Activated T-helper 2 cell treated with anti-CD3 and anti-CD28 coated beads, Interferon-gamma antibody, Interleukin-2, Interleukin-4, amounts not matched to agents 10 μg/mL and 5 μg/mL and 100 μg/mL, durations not matched to agents 14 hours and 24 hours and 36 hours (primary cell): ENCODE measurements around the gene TWIST1. TPM values are rescaled to one million over a fixed set of nuclear protein-coding genes. Genes with fewer than 3 reads are reported as not detected.

Experiments
- DNase-seq: peaks from one replicate; pipeline ENCODE4 v3.0.0; 2021; ENCODE audit warnings: low spot score
- H3K27ac Mint-ChIP-seq: one replicate; pipeline ENCODE4 v1.8.0; 2021; ENCODE audit warnings: mixed read lengths
- H3K27me3 Mint-ChIP-seq: one replicate; pipeline ENCODE4 v1.8.0; 2021; ENCODE audit warnings: low read depth, mixed read lengths
- H3K36me3 Mint-ChIP-seq: one replicate; pipeline ENCODE4 v1.8.0; 2021; ENCODE audit warnings: low read depth, mixed read lengths
- H3K4me1 Mint-ChIP-seq: one replicate; pipeline ENCODE4 v1.8.0; 2021; ENCODE audit warnings: low read depth, mixed read lengths
- H3K4me3 Mint-ChIP-seq: one replicate; pipeline ENCODE4 v1.8.0; 2021; ENCODE audit warnings: low read depth, mild to moderate bottlenecking, moderate library complexity, mixed read lengths
- H3K9me3 Mint-ChIP-seq: one replicate; pipeline ENCODE4 v1.8.0; 2021; ENCODE audit warnings: mixed read lengths
- intact Hi-C: fragments of 100-400 bp; cut with micrococcal nuclease; formaldehyde crosslinking; loops from one replicate; pipeline ENCODE4 v1.15.1; 2023
- total RNA-seq: library from RNA; stranded (reverse); gene quantifications from 2 replicates; pipeline ENCODE4 v1.2.3, GENCODE V29; 2022

Gene TWIST1
- total RNA-seq, 1 donor from 2014 or later: 1.2 TPM

DNA sequence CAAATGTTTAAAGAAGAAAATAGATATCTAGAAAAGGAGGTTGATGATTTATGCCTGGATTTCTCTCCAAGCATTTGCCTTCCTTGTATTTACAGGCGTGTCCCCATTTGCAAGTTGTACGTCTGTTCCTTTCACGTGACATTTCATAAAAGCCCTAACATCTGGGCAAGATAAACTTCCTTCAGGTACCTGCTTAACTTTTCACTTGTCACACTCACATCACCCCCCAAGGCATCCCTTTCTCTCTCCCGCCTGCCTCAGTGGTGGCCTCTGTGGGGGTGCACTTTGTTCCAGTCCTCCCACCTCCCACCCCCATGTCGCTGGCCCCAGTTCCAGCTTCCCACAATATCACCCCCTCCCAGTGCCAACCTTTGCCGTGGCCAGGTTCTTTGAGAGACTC, 6.7 kb downstream of the TWIST1 start:
- Mint-ChIP-seq H3K27ac (no peak overlapping the region), H3K4me3 (no peak overlapping the region), H3K4me1 (no peaks in the 10 kb centered on the region), H3K9me3 (no peaks in the 10 kb centered on the region), H3K36me3 (no peaks in the 10 kb centered on the region), H3K27me3 (peaks cover 89% of the 10 kb centered on the region)
- no peak for DNase-seq
- intact Hi-C loops: loop anchor here (1.0 to 10.0 kb wide), 4 partner anchors 8 to 1677 kb away; partner anchors contain the start of genes FERD3L, SP8 and TMEM196

DNA sequence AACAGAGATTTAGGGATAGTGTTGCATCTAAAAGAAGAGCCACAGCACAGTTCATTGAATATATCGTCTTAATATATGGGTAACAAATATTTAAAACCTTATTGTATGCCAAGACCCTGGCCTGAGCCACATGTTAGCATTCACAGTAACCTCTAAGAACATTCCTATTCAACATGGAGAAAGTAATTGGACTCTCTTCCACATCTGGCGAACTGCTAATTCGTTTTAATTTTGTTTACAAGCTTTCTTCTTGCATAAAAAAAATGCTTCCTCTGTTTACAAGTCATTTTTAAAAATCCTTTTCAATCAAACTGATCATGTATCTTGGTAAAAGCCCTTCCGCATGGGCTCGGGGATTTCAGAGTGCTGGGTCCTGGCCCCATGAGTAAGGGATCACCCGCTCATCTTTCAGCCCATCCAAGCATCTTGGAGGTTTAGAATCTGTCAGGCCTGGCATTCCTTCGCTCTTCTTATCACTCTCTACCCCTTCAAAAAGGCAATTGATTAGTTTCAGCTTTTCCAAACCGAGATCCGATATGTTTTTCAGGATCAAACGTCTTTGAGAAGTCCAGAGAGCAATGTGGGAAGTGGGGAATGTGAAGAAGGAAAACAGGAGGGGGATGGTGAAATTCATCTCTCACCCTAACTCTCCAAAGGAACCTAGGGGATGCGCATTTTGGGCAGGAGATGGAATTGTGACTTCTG, 7.3 kb downstream of the TWIST1 start:
- no peak for DNase-seq
- no peaks in the 10 kb centered on the region for H3K9me3 Mint-ChIP-seq
- H3K36me3 Mint-ChIP-seq: no peaks in the 10 kb centered on the region
- intact Hi-C loops: loop anchor here (1.0 to 10.0 kb wide), 4 partner anchors 8 to 1677 kb away; partner anchors contain the start of genes FERD3L, SP8 and TMEM196
- no peaks in the 10 kb centered on the region for H3K4me1 Mint-ChIP-seq
- H3K27ac Mint-ChIP-seq: no peak overlapping the region
- no peak overlapping the region for H3K4me3 Mint-ChIP-seq
- H3K27me3 Mint-ChIP-seq: peaks cover 95% of the 10 kb centered on the region

- Mint-ChIP-seq H3K27ac (no peak overlapping the region), H3K9me3 (no peaks in the 10 kb centered on the region), H3K4me1 (no peaks in the 10 kb centered on the region), H3K4me3 (no peak overlapping the region), H3K27me3 (peaks cover 95% of the 10 kb centered on the region), H3K36me3 (no peaks in the 10 kb centered on the region)
- intact Hi-C loops: no loop called here
- DNase-seq: no peak
Measured at GRCh38 chr7:19109000-19109946, 8.2 kb downstream of the TWIST1 start.

DNA sequence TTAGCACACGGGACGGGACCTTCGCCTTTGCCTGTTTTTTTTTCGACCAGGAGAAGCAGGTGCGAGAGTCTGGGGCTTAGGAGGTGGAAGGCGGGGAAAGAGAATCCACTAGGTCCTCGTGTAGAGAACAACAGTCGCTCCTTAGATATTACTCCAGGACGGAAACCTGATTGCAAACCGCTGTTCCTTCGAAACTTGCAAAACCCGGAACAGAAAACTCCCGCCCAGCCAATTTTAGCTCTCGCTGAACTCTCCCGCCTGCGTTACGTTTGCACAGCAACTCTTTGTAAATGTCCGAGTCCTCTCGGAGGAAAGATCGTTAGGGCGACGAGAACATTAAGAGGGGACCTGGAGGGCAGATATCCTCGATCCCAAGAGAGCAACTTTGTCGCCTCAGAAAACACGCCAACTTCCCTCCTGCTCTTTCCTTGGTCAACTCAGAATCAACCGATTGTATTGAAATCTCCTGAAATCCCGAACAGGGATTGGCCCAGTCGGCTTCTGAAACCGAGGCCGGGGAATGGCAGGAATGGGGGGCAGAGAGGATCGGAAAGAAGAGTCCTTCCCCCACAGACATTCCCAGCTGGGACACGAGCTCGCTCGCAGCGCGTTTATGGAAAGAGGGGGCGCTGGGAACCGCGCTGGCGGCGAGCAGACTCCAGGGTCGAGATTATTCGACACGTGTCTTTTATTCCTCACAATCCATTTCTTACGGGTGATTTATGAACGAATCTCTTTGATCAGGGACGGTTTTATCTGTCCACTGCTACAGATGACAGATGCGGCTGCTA, 9.9 kb downstream of the TWIST1 start:
- no peak for DNase-seq
- Mint-ChIP-seq H3K36me3 (no peaks in the 10 kb centered on the region), H3K4me3 (no peak overlapping the region), H3K4me1 (no peaks in the 10 kb centered on the region), H3K27ac (no peak overlapping the region), H3K9me3 (no peaks in the 10 kb centered on the region), H3K27me3 (peaks cover 80% of the 10 kb centered on the region)
- intact Hi-C loops: no loop called here

DNA sequence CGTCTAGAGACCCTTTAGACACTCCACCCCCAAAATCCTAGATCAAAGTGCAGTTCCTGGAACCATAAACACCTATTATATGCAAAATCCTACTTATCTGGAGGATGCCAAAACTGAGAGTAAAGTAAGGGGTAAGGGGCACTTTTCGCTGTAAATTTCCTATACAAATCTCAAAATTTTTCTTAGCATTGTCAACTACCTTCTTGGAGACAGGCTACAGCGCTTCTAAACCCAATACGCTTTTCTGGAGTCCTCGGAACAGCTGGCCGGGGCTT, 10.4 kb downstream of the TWIST1 start:
- Mint-ChIP-seq H3K27me3 (peaks cover 76% of the 10 kb centered on the region), H3K4me3 (no peak overlapping the region), H3K4me1 (no peaks in the 10 kb centered on the region), H3K27ac (no peak overlapping the region), H3K36me3 (no peaks in the 10 kb centered on the region), H3K9me3 (no peaks in the 10 kb centered on the region)
- intact Hi-C loops: no loop called here
- no peak for DNase-seq

DNA sequence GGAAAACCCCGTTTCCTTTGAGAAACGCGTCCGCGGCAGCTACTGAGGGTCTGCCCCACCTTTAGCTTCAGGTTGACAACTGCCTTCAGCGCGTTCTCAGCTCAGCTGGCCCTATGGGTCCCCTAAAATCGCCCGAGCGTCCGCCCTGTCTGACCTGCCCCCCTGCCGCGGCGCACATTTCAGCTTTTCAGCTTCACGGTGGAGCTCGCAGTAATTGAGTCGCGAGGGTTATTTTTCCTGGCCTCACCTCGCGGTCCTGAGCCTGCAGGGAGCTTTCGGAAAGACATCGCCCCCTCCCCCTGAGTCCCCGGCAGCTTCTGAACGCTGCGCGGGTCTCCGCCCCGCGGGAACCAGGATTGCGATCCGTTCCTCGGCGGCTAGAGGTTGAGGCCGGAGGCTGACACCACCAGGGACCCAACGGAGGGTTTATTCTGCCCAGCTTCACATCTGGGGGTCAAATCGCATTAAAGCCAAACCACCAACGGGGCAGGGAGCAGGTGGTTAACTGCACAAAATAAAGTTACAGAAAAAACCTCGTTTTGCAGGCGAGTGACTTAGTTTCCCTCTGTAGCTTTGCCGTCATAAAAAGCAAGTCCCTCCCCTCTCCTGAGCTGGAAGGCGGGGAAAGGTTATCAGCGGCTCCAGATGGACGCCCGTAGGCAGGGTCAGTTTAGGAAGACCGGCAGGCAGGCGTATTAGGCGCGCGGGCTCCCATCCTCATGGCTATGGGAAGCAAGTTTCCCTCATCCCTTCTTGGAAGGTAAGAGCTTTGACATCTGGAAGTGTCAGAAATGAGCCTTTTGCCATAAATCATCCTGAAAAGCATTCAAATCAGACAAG, 11.0 kb downstream of the TWIST1 start:
- no peak overlapping the region for H3K27ac Mint-ChIP-seq
- no peak overlapping the region for H3K4me3 Mint-ChIP-seq
- intact Hi-C loops: no loop called here
- H3K36me3 Mint-ChIP-seq: no peaks in the 10 kb centered on the region
- DNase-seq: no peak
- H3K9me3 Mint-ChIP-seq: no peaks in the 10 kb centered on the region
- no peaks in the 10 kb centered on the region for H3K4me1 Mint-ChIP-seq
- H3K27me3 Mint-ChIP-seq: peaks cover 71% of the 10 kb centered on the region

- no peaks in the 10 kb centered on the region for H3K4me1 Mint-ChIP-seq
- no peaks in the 10 kb centered on the region for H3K9me3 Mint-ChIP-seq
- no peak overlapping the region for H3K27ac Mint-ChIP-seq
- intact Hi-C loops: no loop called here
- DNase-seq: no peak
- H3K4me3 Mint-ChIP-seq: no peak overlapping the region
- H3K27me3 Mint-ChIP-seq: peaks cover 62% of the 10 kb centered on the region
- no peaks in the 10 kb centered on the region for H3K36me3 Mint-ChIP-seq
Measured at GRCh38 chr7:19105546-19105945, 11.9 kb downstream of the TWIST1 start.

- Mint-ChIP-seq H3K4me3 (no peak overlapping the region), H3K27me3 (peaks cover 54% of the 10 kb centered on the region), H3K9me3 (no peaks in the 10 kb centered on the region), H3K4me1 (no peaks in the 10 kb centered on the region), H3K36me3 (no peaks in the 10 kb centered on the region), H3K27ac (no peak overlapping the region)
- intact Hi-C loops: no loop called here
- DNase-seq: no peak
Measured at GRCh38 chr7:19104811-19105210, 12.6 kb downstream of the TWIST1 start.

- no peak overlapping the region for H3K27ac Mint-ChIP-seq
- H3K9me3 Mint-ChIP-seq: no peaks in the 10 kb centered on the region
- DNase-seq: no peak
- no peaks in the 10 kb centered on the region for H3K36me3 Mint-ChIP-seq
- H3K4me3 Mint-ChIP-seq: no peak overlapping the region
- H3K27me3 Mint-ChIP-seq: peaks cover 35% of the 10 kb centered on the region
- H3K4me1 Mint-ChIP-seq: no peaks in the 10 kb centered on the region
- intact Hi-C loops: no loop called here
Measured at GRCh38 chr7:19102884-19103283, 14.6 kb downstream of the TWIST1 start.

- Mint-ChIP-seq H3K9me3 (no peaks in the 10 kb centered on the region), H3K36me3 (no peaks in the 10 kb centered on the region), H3K27ac (no peak overlapping the region), H3K4me3 (no peak overlapping the region), H3K27me3 (peaks cover 26% of the 10 kb centered on the region), H3K4me1 (no peaks in the 10 kb centered on the region)
- DNase-seq: no peak
- intact Hi-C loops: no loop called here
Measured at GRCh38 chr7:19101909-19102308, 15.5 kb downstream of the TWIST1 start.

DNA sequence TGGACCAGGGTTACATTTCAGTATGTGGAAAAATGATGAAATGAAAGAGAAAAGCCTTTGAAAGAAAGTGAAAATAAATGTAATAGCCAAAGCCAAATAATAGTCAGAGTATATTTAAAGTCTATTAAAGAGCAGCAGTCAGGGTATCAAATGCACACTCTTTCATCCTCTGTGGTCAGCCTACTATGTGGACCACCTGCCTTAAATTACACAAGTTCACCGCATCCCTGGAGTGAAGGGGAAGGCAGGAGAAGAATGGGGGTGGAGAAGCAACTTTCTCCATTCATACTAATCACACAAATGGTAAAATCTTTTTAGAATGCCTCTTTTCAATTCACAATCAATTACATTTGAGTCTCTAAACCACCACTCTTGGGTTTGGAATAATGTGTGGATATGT, 16.0 kb downstream of the TWIST1 start:
- DNase-seq: no peak
- Mint-ChIP-seq H3K4me3 (no peak overlapping the region), H3K4me1 (no peaks in the 10 kb centered on the region), H3K27me3 (peaks cover 22% of the 10 kb centered on the region), H3K27ac (no peak overlapping the region), H3K36me3 (no peaks in the 10 kb centered on the region), H3K9me3 (no peaks in the 10 kb centered on the region)
- intact Hi-C loops: no loop called here

GRCh38 chr7:19099924-19100323, 17.5 kb downstream of the TWIST1 start:
- Mint-ChIP-seq H3K4me3 (no peak overlapping the region), H3K4me1 (no peaks in the 10 kb centered on the region), H3K36me3 (no peaks in the 10 kb centered on the region), H3K27me3 (peaks cover 8% of the 10 kb centered on the region), H3K27ac (no peak overlapping the region), H3K9me3 (no peaks in the 10 kb centered on the region)
- no peak for DNase-seq
- intact Hi-C loops: no loop called here
